Mucosa of descending colon (tissue), 3 donors: ENCODE results near the gene ISCU. TPM values are rescaled to one million over a fixed set of nuclear protein-coding genes. Genes with fewer than 3 reads are reported as not detected.

Experiments used
- ATAC-seq: fragments of 200-7000 bp; cut with Tn5 transposase; one replicate; pipeline ENCODE4 v1.9.1; 2020; ENCODE audit warnings: mild to moderate bottlenecking, moderate library complexity
- DNase-seq, 3 donors: peaks; one replicate each; pipeline ENCODE4 v3.0.0-alpha.2; 2020
- H3K36me3 ChIP-seq: fragments of 200-600 bp; one replicate; pipeline ENCODE4 v1.8.0; 2021; ENCODE audit warnings: low read depth, mild to moderate bottlenecking
- H3K4me1 ChIP-seq: fragments of 200-600 bp; one replicate; pipeline ENCODE4 v1.8.0; 2021; ENCODE audit warnings: low read depth, mild to moderate bottlenecking
- H3K4me3 ChIP-seq: fragments of 200-600 bp; one replicate; pipeline ENCODE4 v1.8.0; 2021; ENCODE audit warnings: mild to moderate bottlenecking
- H3K9me3 ChIP-seq: fragments of 200-600 bp; one replicate; pipeline ENCODE4 v1.8.0; 2021; ENCODE audit warnings: mild to moderate bottlenecking
- CTCF ChIP-seq: fragments of 200-600 bp; IDR thresholded peaks from one replicate; pipeline ENCODE4 v1.8.0; 2022; ENCODE audit warnings: antibody characterized with exemption, mild to moderate bottlenecking
- intact Hi-C, 2 donors: fragments of 100-400 bp; cut with DNase I in 1 of 2; cut with micrococcal nuclease in 1 of 2; formaldehyde crosslinking; loops; one replicate each; pipeline versions ENCODE4 v1.11.0 to v1.11.1; 2022; cut with DNase I, micrococcal nuclease
- total RNA-seq, 3 donors: library from RNA; stranded (reverse); fragmentation: NEBNext Ultra II Directional in 2 of 3; extraction: Animal tissue kit (Norgen Biotek cat#: 25700) in 2 of 3; gene quantifications; one replicate each; pipeline versions ENCODE4 v1.2.1 to v1.2.4, GENCODE V29; 2021 to 2023
- donor health status: DM: no; HTN: no; CAD: no; lungs with moderate emphysema.
- donor health status: DM: no; HTN: no; CAD: no.
- donor health status: DM: no; HTN: yes; CAD: no.

Gene ISCU
- total RNA-seq, 3 donors from 2014 or later: 94.7 to 155 (median 107) TPM

- Histone ChIP-seq H3K36me3 (peaks cover 4% of the 10 kb centered on the region), H3K9me3 (no peaks in the 10 kb centered on the region), H3K4me1 (peaks cover under 1% of the 10 kb centered on the region), H3K4me3 (no peak overlapping the region)
- DNase-seq (no peak), ATAC-seq (no peak)
- TF ChIP-seq CTCF: no peak
- intact Hi-C loops: no loop called here
Measured at GRCh38 chr12:108516511-108517275, 45.7 kb upstream of the ISCU start.

GRCh38 chr12:108517288-108518100 lies 44.9 kb upstream of the ISCU start:
- ATAC-seq: no peak
- H3K9me3 ChIP-seq: no peaks in the 10 kb centered on the region
- no peak for TF ChIP-seq CTCF

GRCh38 chr12:108518101-108518715 lies 44.2 kb upstream of the ISCU start:
- DNase-seq (no peak), ATAC-seq (no peak)
- Histone ChIP-seq H3K4me1 (no peaks in the 10 kb centered on the region), H3K4me3 (no peak overlapping the region), H3K36me3 (peaks cover 6% of the 10 kb centered on the region), H3K9me3 (no peaks in the 10 kb centered on the region)
- intact Hi-C loops: no loop called here
- no peak for TF ChIP-seq CTCF

More at GRCh38 chr12:108517288-108518100, 44.9 kb upstream of the ISCU start:
- intact Hi-C loops: no loop called here
- Histone ChIP-seq H3K4me3 (no peak overlapping the region), H3K4me1 (no peaks in the 10 kb centered on the region), H3K36me3 (peaks cover 4% of the 10 kb centered on the region)
- no peak for DNase-seq

- DNase-seq: no peak
- Histone ChIP-seq H3K36me3 (peaks cover 10% of the 10 kb centered on the region), H3K9me3 (no peaks in the 10 kb centered on the region), H3K4me3 (no peak overlapping the region), H3K4me1 (no peaks in the 10 kb centered on the region)
- intact Hi-C loops: no loop called here
- no peak for ATAC-seq
- no peak for TF ChIP-seq CTCF
Measured at GRCh38 chr12:108518716-108519496, 43.5 kb upstream of the ISCU start.

GRCh38 chr12:108519558-108519957 lies 42.8 kb upstream of the ISCU start:
- TF ChIP-seq CTCF: no peak
- intact Hi-C loops: no loop called here
- Histone ChIP-seq H3K4me3 (no peak overlapping the region), H3K36me3 (peaks cover 14% of the 10 kb centered on the region), H3K4me1 (no peaks in the 10 kb centered on the region), H3K9me3 (no peaks in the 10 kb centered on the region)
- ATAC-seq (no peak), DNase-seq (no peak)
